ENCODE data around the gene DDAH1.

- TF ChIP-seq EZH2 (IDR thresholded peaks at IDR 0.05; ENCODE audit: borderline replicate concordance, low read depth, low read length, severe bottlenecking) (no peak), CTCF (IDR thresholded peaks at IDR 0.05; ENCODE audit: extremely low read depth in 1 of 2, insufficient read depth in 1 of 2, low read depth in 1 of 2, low read length in 2 of 2) (no peak), POLR2A (IDR thresholded peaks at IDR 0.05; ENCODE audit: low read depth, low read length) (no peak), MAX (IDR thresholded peaks at IDR 0.05; ENCODE audit: insufficient read depth, insufficient read length) (no peak), GATA2 (IDR thresholded peaks at IDR 0.05; ENCODE audit: insufficient read depth, insufficient read length, low read depth, low read length) (no peak), JUN (IDR thresholded peaks at IDR 0.05; ENCODE audit: borderline replicate concordance, insufficient read depth, insufficient read length, low read depth) (no peak), POLR2AphosphoS5 (IDR thresholded peaks at IDR 0.05; ENCODE audit: insufficient read depth, low read depth, low read length) (no peak), FOS (IDR thresholded peaks at IDR 0.05; ENCODE audit: borderline replicate concordance, insufficient read depth, low read length) (no peak)
Observed at GRCh38 chr1:85295654-85296053, 169.3 kb downstream of the DDAH1 start.
